Kidney glomerular epithelial cell (primary cell): ENCODE measurements around the gene GFM1.
A peak's percentile ranks its signal among the peaks of the same experiment; 100 is the strongest.

Source experiments
- DNase-seq: peaks from one replicate; lab custom pipeline; 2025; lab: John Stamatoyannopoulos, UW

Gene GFM1

GRCh38 chr3:158727206-158728060 lies 83.1 kb downstream of the GFM1 start:
- peak; percentile 65 for DNase-seq

DNA sequence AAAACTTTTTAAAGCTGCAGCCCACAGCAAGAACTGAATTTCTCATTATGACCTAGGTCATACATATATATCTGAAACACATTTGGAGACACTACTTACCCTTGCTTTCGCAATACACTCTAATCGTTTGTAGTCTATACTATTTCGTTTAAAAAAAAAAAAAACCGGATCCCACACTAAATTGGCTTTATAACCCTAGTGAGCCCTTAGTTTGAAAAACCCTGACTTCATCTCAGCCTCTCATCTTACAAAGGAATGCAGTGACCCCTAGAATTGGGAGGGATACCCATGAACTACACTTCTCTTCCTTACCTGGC lies 83.7 kb downstream of the GFM1 start:
- DNase-seq, result no peak

DNA sequence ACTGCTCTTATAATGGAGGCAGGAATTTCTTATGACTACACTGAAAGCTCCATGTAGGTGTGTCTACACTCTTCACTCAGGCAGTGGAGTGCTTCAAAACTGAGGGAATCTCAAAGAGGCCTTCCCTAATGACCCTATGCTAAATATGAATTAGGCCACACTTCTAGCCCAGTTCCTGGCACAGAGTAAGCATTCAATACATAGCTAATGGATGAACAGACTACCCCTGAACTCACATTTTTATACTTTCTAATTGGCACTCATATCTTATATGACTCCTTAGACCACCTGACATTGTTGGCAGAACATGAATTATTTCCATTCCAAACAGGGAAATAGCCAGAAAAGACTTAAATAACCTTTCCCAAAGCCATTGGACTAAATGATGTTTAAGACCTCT lies 84.5 kb downstream of the GFM1 start:
- DNase-seq, result no peak

DNA sequence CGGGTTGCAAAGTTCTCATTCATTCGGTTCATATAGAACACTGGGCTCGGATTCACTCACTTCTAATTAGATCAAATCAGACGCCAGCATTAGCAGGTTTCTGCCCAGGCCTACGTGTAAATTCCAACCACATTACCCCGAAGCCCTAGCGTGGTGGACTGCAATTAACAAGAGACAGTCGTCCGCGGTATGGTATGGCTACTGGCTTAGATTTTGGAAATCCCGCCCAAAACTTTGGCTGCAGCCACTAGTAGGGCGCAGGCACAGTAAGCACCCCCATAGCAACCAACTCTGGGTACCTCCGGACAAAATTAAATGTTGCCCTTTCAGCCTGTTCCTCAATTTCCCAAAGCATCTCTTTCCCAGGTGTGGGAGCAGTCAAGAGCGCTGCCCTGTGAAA lies 87.2 kb downstream of the GFM1 start:
- no peak for DNase-seq

GRCh38 chr3:158731938-158732855 lies 87.9 kb downstream of the GFM1 start, which contains the start of gene RARRES1:
Gene RARRES1, minus strand, starts transcription at chr3:158732457. Its CDS starts 42 bp downstream, at chr3:158732415.
- DNase-seq, result peak; percentile 15

DNA sequence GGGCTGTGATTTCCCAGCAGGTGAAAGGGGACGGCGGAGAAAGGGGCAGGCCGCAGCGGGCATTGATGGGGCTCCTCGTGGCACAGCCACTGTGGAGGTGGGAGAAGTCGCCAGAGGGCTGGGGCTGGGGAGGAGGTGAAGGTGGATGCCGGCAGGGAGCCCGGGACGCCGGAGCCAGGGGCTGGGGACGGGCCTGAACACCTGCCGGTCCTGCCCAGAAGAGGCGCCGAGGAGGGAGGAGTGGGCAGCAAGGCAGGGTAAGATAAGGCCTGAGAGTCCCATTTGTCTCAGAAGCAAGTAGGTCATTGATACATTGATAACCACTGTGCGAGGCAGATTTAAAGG lies 88.5 kb downstream of the GFM1 start:
- no peak for DNase-seq

GRCh38 chr3:158733656-158734055 lies 89.3 kb downstream of the GFM1 start:
- no peak for DNase-seq

GRCh38 chr3:158735296-158736033 lies 91.1 kb downstream of the GFM1 start:
- no peak for DNase-seq

DNA sequence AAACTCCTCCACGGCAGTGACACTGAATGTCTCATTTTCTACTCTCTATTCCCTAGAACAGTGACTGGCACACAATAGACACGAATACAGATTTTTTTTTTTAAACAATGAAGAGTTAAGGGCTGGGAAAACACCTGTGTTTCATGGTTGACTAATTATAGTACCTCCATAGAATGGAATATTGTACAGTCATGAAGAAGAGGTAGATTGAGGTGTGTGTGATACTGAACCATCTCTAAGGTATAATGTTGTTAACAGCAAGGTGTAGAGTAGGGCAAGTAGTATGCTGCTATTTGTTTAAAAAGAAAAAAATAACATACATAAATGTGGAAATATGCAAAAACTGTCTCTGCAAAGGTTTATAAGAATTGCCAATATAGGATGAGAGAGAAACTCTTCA lies 93.1 kb downstream of the GFM1 start:
- DNase-seq, result no peak

DNA sequence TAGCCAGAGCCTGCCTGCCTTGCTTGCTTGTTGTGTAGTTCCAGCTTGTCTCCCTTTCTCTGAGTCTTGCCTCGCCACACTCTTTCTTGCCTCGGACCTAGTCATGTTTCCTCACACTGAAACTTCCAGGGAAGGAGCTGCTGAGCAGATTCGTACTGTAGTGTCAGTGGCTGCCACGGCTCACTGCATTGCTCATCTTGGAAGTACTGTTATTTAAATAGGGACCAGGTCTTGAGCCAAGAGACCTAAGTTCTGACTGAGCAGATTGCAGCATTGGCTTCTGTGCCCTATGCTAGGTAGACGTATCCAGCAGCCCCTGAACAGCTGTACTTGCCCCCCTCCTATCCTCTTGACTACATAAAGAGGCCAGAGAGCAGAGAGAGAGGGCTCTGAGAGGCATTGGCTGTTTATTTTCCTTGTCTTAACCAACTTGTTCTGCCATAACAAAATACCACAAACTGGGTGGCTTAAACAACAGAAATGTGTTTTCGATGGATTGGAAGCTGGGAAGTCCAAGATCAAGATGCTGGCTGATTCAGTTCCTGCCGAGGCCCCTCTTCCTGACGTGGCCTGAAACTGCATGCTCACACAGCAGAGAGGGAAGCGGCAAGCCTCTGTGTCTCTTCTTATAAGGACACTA lies 93.8 kb downstream of the GFM1 start:
- no peak for DNase-seq

DNA sequence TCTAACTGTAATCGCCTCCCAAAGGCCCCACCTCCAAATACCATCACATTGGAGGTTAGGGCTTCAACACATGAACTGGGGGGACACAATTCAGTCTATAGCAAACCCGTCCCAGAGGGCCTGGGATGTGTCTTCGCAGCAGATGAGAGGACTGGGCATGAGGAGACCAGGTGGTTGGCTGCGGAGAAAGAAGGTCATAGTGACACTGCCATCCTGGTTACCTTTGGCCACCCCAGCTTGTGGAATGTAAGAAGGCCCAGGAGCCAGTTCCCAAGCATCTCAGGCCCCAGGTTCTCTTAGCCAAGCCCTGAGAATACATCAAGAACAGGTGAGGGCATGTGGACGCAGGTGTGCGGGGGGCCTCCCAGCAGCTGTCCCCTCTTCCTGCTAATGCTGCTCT lies 94.3 kb downstream of the GFM1 start:
- no peak for DNase-seq

- DNase-seq, result no peak
These were observed 94.8 kb downstream of the GFM1 start for GRCh38 chr3:158739078-158739477.

GRCh38 chr3:158739661-158740060 lies 95.3 kb downstream of the GFM1 start:
- no peak for DNase-seq
